Loucy (cell line): ENCODE data around the gene KIAA0930.

Experiments used
- H2AFZ ChIP-seq: fragments of 200-600 bp; sonication (generic); 2 replicates; pipeline ENCODE4 v1.6.0; 2016; ENCODE audit warnings: antibody characterized with exemption, mild to moderate bottlenecking, low read length, moderate library complexity
- H3F3A ChIP-seq: fragments of 200-600 bp; 2 replicates; pipeline ENCODE4 v1.6.0; 2016; ENCODE audit warnings: antibody characterized with exemption, low read depth, mild to moderate bottlenecking
- H3K27me3 ChIP-seq: fragments of 200-600 bp; sonication (generic); 2 replicates; pipeline ENCODE4 v1.6.1; 2014; ENCODE audit warnings: low read length, mild to moderate bottlenecking; ENCODE audit not compliant: insufficient read depth, poor library complexity, severe bottlenecking
- H3K36me3 ChIP-seq: fragments of 200-600 bp; sonication (generic); 2 replicates; pipeline ENCODE4 v1.6.1; 2016; ENCODE audit warnings: low read length; ENCODE audit not compliant: insufficient read depth
- H3K4me1 ChIP-seq: fragments of 200-600 bp; sonication (generic); 2 replicates; pipeline ENCODE4 v1.5.1; 2014; ENCODE audit warnings: low read length, mild to moderate bottlenecking; ENCODE audit not compliant: insufficient read depth, poor library complexity, severe bottlenecking
- H3K4me2 ChIP-seq: fragments of 200-600 bp; sonication (generic); 2 replicates; pipeline ENCODE4 v1.6.0; 2014; ENCODE audit warnings: antibody characterized with exemption, low read length, low read depth, mild to moderate bottlenecking; ENCODE audit not compliant: poor library complexity, severe bottlenecking
- H3K4me3 ChIP-seq: fragments of 200-600 bp; sonication (generic); 2 replicates; pipeline ENCODE4 v1.5.1; 2014; ENCODE audit warnings: low read length, mild to moderate bottlenecking, mixed read lengths; ENCODE audit not compliant: poor library complexity, severe bottlenecking
- H3K79me2 ChIP-seq: fragments of 200-600 bp; sonication (generic); 2 replicates; pipeline ENCODE4 v1.6.1; 2014; ENCODE audit warnings: low read length; ENCODE audit not compliant: insufficient read depth
- H3K9ac ChIP-seq: fragments of 200-600 bp; sonication (generic); 2 replicates; pipeline ENCODE4 v1.6.0; 2014; ENCODE audit warnings: mild to moderate bottlenecking, low read depth, low read length, moderate library complexity; ENCODE audit not compliant: poor library complexity, severe bottlenecking
- H3K9me2 ChIP-seq: fragments of 200-600 bp; sonication (generic); replicated peaks from 2 replicates; pipeline ENCODE4 v1.6.1; 2016; ENCODE audit warnings: low read depth, low read length, mixed read lengths
- H3K9me3 ChIP-seq: fragments of 200-600 bp; sonication (generic); 2 replicates; pipeline ENCODE4 v1.6.1; 2014; ENCODE audit warnings: mild to moderate bottlenecking, antibody characterized with exemption, low read length, low read depth; ENCODE audit not compliant: insufficient read depth
- H4K20me1 ChIP-seq: fragments of 200-600 bp; sonication (generic); 2 replicates; pipeline ENCODE4 v1.6.0; 2014; ENCODE audit warnings: antibody characterized with exemption, low read length, mild to moderate bottlenecking; ENCODE audit not compliant: insufficient read depth, poor library complexity, severe bottlenecking
- EZH2phosphoT487 ChIP-seq: fragments of 200-600 bp; IDR thresholded peaks from 2 replicates; pipeline ENCODE4 v1.6.1; 2018; ENCODE audit warnings: antibody characterized with exemption, mild to moderate bottlenecking, moderate library complexity, borderline replicate concordance
- TF ChIP-seq, protein P1 (sequence below): fragments of 200-600 bp; sonication (generic); conservative IDR thresholded peaks from 2 replicates; pipeline ENCODE4 v1.5.1; 2014; ENCODE audit warnings: mild to moderate bottlenecking, antibody characterized with exemption, low read length

The KIAA0930 gene

DNA sequence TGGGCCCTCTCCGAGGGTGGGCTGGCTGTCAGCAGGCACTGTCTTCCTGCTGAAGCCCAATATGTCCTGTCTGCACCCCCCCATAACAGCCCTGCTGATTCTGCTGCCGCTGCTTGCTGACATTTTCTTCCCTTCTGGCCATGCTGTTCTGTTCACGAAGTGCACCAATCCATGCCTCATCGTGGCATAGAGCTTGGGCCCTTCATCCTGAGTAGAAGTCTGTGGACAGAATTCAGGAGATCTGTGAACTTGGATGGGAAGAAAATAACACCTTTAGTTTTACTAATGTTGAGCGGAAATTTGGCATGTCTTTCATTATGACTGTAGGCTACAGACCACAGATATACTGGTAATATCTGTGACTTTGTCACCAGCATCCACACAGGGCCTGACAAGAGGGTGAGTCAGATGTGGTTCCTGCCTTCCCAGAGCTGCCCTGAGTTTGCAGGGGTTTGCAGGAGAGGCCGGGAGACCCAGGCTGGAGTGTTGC, 14.1 kb upstream of the KIAA0930 start:
- Histone ChIP-seq H3K4me2 (no peak overlapping the region), H3K27me3 (no peaks in the 10 kb centered on the region), H3K79me2 (no peaks in the 10 kb centered on the region), H3K4me1 (no peaks in the 10 kb centered on the region), H3K4me3 (no peak overlapping the region), H4K20me1 (no peaks in the 10 kb centered on the region), H3K9ac (no peak overlapping the region), H3K9me3 (no peaks in the 10 kb centered on the region), H3F3A (no peaks in the 10 kb centered on the region), H2AFZ (no peak overlapping the region), H3K9me2 (no peaks in the 10 kb centered on the region), H3K36me3 (no peaks in the 10 kb centered on the region)
- TF ChIP-seq EZH2phosphoT487: no peak
- TF ChIP-seq, protein P1, sequence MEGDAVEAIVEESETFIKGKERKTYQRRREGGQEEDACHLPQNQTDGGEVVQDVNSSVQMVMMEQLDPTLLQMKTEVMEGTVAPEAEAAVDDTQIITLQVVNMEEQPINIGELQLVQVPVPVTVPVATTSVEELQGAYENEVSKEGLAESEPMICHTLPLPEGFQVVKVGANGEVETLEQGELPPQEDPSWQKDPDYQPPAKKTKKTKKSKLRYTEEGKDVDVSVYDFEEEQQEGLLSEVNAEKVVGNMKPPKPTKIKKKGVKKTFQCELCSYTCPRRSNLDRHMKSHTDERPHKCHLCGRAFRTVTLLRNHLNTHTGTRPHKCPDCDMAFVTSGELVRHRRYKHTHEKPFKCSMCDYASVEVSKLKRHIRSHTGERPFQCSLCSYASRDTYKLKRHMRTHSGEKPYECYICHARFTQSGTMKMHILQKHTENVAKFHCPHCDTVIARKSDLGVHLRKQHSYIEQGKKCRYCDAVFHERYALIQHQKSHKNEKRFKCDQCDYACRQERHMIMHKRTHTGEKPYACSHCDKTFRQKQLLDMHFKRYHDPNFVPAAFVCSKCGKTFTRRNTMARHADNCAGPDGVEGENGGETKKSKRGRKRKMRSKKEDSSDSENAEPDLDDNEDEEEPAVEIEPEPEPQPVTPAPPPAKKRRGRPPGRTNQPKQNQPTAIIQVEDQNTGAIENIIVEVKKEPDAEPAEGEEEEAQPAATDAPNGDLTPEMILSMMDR: no peak

DNA sequence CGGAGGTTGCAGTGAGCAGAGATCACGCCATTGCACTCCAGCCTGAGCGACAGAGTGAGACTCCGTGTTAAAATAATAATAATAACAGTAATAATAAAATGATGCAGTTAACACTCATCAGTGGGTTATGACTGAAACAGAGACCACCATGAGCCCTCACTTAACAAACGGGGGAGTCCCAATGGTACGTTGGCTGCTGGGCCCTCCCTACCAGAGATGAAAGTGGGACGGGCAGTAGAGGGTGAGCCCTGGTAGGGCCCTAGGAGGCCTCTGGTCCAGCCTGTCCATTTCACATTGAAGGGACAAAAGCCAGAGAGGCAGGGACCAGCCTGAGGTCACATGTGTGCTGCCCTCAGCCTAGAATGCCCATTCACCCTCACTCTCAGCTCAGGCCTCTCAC, 13.7 kb upstream of the KIAA0930 start:
- Histone ChIP-seq H4K20me1 (no peaks in the 10 kb centered on the region), H3K4me1 (no peaks in the 10 kb centered on the region), H3K9ac (no peak overlapping the region), H3F3A (no peaks in the 10 kb centered on the region), H3K36me3 (no peaks in the 10 kb centered on the region), H3K9me3 (no peaks in the 10 kb centered on the region), H3K27me3 (no peaks in the 10 kb centered on the region), H2AFZ (no peak overlapping the region), H3K4me2 (no peak overlapping the region), H3K79me2 (no peaks in the 10 kb centered on the region), H3K4me3 (no peak overlapping the region), H3K9me2 (no peaks in the 10 kb centered on the region)
- TF ChIP-seq EZH2phosphoT487: no peak
- TF ChIP-seq, protein P1: no peak

DNA sequence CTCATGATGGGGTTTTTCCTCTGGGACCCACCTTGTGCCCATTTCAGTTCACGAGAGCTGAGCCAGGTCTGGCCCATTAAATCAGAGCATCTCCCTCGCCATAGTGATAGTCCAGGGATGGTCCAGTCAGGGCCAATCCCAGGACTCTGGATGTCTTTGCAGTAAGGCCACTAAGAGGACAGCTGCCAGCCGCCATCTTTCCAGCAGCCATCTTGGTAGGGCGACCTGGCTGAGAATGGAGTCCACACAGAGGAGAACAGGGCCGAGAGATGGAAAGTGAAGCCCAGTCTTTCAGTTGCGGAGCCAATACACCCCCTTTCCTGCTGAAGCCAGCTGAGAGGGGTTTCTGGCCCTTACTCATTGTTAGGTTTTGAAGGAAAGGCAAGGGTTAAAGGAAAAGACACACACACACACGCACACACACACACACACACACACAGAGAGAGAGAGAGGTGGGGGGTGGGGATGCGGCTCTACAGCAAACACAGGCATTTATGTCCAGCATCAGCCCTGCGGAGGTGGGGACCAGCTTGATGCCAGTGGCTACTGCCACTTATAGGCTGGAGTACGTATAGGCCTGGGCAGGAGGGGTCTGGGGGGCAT, 12.4 kb upstream of the KIAA0930 start:
- no peaks in the 10 kb centered on the region for H3K9me3 ChIP-seq
- H3K36me3 ChIP-seq: no peaks in the 10 kb centered on the region
- TF ChIP-seq, protein P1: no peak
- TF ChIP-seq EZH2phosphoT487: no peak
- no peak overlapping the region for H3K4me3 ChIP-seq
- H4K20me1 ChIP-seq: no peaks in the 10 kb centered on the region
- H3K9ac ChIP-seq: no peak overlapping the region
- no peak overlapping the region for H2AFZ ChIP-seq
- no peaks in the 10 kb centered on the region for H3K4me1 ChIP-seq
- no peaks in the 10 kb centered on the region for H3K79me2 ChIP-seq
- H3K27me3 ChIP-seq: no peaks in the 10 kb centered on the region
- H3K4me2 ChIP-seq: no peak overlapping the region
- no peaks in the 10 kb centered on the region for H3K9me2 ChIP-seq
- H3F3A ChIP-seq: no peaks in the 10 kb centered on the region
